ENCODE measurements around the gene RIOK1.

RIOK1 gene

DNA sequence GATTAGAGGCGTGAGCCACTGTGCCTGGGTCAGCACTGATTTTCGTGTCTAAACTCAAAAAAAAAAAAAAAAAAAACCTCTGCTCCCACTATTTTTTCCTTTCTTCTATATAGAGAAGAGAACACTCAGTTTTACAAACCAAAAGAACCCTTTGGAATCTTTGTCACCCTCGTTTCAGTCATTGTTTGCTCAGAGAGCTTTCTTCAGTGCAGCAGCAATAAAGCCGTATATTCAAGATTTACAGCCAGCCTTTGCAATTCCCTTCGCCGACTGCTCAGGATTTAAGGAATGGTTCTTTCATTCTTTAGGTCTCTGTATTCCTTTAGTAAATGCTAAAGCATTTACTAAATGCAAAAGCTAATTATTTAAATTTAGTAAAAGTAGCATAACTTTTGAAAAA lies 20.1 kb downstream of the RIOK1 start:
- no peak for DNase-seq (ENCODE audit: low spot score)

DNA sequence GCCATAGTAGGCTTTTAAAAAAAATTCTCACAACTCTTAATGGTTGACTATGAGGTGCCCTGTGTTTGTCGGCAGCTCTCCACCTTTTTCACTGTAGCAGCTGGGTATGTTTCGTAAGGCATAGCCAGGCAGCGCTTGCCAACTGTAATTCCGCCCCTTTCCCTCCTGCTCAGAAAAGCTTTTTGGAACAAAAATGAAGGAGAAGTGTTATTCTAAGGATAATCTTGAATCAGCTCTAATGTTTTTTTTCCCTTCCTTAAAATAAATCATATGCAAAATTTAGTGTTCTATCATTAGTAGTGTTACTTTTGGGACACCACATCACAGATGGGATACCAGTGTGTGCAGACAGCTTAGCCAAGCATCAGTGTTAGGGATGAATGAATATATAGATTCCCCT lies 21.2 kb downstream of the RIOK1 start:
- DNase-seq (ENCODE audit: low spot score), result no peak

DNA sequence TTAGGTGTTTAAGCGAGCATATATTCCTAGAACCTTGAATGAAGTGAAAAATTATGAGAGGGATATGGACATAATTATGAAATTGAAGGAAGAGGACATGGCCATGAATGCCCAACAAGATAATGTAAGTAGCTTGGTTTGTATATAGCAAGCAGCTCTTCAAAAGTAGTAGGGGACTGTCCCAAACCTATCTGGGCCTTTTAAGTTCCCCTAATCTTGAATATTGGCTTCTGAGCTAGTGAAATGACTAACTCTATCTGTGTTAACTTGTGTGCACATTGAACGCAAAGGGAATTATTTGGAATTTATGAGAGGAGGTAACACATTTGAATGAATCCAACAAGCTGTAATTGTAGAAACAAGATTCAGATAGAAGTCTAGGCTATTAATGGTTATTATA lies 21.7 kb downstream of the RIOK1 start:
- DNase-seq (ENCODE audit: low spot score), result no peak

DNA sequence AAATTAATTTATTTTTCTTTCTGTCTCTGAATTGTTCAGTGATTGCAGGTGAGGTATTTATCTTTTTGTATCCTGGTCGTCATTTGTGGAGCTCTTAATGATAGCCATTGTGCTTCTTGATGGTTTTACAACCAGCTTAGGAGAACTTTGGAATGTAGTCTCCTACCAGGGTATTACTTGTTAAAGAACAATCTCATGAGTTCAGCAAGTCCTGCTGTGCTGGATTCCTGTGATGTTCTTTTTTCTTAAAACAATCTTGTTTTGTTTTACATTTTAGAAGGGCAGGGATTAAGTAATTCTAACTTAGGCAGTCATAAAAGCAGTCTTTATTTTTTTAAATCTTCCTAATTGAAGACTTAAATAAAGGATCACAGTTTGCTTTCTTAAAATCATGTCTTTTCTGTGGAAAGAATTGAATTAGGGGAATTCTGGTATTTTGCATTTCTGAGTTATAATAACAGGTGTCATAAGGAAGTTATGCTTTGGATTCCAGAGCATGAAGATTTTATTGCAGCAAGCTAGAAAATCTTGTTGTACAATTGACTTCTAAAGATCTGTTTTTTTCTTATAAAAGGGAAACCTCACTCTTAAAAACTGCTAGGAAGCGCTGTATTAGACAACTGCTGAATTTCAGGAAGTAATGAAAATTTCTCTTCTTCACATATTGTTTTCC lies 23.7 kb downstream of the RIOK1 start:
- no peak for DNase-seq (ENCODE audit: low spot score)

DNA sequence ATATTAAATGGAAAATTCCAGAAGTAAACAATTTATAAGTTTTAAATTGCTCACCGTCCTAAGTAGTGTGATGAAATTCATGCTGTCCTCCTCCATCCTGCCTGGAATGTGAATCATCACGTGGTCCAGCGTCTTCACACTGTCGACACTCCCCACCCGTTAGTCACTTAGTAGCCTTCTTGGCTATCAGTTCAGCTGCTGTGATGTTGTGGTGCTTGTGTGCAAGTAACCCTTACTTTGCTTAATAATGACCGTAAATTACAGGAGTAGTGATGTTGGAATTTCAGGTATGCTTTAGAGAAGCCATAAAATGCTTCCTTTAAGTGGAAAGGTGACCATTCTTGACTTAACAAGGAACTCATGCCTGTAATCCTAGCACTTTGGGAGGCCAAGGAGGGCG lies 25.2 kb downstream of the RIOK1 start:
- DNase-seq (ENCODE audit: low spot score), result no peak

DNA sequence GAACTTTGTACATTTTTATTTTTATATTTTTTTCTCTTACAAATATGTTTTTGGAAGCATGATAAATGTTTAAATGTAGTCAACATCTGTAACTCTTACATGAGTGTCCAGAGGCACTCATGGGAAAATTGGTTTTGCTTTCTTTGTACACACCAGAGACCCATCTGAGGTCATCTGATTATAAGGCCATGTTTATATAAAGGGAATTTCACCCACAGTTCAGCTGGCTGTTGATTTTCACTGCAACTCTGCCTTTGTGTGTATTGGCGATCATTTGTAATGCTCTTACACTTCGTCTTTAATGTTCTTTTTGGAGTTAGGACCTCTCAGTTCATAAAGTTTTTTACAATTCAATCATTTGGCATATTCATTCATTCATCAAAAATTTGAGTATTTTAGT lies 28.1 kb downstream of the RIOK1 start:
- no peak for DNase-seq (ENCODE audit: low spot score)

DNA sequence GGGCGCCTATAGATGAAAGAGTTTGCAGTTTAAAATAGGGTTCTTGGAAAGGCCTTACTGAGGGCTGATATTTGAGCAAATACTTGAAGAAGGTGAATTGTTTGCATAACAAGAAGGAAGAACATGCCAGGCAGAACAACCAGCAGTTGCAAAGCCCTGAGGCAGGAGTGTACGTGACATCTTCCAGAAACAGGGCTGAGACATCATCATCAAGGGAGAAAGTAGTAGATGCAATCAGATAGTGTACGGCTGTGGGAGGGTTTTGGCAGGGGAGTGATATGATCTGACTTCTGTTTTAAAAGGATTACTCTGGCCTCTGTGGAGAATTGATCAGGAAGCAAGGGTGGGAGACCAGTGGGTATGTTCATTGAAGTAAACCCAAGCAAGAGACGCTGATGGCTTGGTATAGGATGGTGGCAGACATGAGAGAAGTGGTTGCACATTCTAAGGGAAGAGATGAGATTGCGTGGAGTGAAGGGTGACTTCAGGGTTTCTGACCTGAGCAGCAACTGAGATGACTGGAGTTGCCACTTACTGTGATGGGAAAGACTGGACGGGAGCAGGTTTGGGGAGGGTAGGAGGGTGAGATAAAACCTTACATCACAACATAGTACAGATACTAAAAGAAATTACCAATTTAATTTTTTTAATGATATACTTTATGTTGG lies 28.8 kb downstream of the RIOK1 start:
- DNase-seq (ENCODE audit: low spot score), result no peak

DNA sequence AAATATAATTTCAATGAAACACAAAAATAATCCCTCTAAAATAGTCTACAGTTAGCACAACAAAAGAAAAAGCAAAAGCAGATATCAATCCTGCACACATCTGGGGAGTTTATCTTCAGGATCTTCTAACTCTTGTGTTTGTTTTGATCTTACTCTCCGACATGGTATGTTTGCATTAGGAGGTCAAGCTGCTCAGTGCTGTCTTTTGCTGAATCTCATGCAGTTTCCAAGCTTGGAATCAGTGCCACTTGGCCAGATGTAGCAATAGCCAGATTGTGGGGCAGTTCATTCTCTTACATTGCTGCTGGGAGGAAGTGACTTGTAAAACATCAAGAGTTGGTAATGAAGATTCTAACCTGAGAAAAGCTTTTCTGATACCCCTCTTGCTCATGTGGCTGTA lies 29.5 kb downstream of the RIOK1 start:
- DNase-seq (ENCODE audit: low spot score), result no peak

DNA sequence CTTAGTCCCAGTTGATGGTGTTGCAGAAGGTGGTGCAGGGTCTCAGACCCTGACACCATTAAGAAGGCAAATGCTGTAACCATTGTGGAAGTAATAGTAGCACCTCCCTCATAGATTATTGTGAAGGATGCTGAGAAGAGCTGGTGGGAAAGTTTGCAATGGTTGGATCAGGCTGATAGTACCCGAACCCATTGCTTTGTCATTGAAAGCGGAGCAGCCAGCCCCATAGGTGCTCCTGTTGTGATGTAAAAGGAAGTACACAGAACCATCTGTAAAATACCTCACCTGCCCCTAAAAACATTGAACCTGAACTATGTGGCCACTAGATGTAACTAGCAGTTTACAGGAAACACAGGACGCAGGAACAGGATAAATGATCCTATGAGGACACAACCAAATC lies 31.5 kb downstream of the RIOK1 start:
- DNase-seq (ENCODE audit: low spot score), result no peak

DNA sequence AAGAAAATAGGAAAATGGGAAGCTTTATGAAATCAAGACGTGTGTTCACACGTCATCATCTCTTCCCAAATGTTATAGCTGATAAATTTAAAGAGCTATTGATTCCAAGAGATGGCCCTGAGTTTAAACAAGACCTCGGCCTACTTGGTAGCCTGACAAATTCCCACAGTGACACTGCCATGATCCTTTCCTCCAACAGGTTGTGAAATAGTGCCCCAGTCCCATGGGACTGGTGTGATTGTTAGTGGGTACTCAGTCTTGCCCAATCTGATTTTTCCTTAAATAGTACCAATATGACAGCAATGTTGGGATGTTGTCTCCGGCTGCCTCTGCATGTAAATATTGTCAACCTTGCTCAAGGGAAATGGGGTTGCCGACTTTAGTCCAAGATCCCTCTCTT lies 34.5 kb downstream of the RIOK1 start:
- no peak for DNase-seq (ENCODE audit: low spot score)

DNA sequence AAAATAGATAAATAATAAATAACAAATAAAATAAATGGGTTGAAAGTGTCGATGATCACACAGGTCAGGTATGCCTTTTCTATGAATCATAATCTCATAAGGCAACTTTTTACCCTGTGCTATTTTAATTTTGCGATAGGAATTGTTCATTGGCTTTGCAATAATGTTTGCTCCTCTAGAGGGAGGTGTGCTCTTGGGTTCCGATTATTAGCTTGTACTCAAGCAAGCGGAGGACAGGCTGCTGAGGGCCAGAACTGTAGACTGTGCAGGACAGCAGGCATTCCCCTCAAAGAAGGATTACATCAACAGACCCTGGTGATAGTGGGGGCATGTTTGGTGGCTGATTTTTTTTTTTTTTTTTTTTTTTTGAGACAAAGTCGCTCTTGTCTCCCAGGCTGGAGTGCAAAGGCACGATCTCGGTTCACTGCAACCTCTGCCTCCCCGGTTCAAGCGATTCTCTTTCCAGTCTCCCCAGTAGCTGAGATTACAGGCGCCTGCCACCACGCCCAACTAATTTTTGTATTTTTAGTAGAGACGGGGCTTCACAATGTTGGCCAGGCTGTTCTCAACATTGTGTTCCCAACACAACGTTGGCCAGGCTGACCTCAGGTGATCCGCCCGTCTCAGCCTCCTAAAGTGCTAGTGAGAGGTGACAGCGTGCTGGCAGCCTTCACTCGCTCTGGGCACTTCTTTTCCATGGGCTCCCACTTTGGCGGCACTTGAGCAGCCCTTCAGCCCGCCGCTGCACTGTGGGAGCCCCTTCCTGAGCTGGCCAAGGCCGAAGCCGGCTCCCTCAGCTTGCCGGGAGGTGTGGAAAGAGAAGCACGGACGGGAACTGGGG lies 35.6 kb downstream of the RIOK1 start:
- no peak for DNase-seq (ENCODE audit: low spot score)

DNA sequence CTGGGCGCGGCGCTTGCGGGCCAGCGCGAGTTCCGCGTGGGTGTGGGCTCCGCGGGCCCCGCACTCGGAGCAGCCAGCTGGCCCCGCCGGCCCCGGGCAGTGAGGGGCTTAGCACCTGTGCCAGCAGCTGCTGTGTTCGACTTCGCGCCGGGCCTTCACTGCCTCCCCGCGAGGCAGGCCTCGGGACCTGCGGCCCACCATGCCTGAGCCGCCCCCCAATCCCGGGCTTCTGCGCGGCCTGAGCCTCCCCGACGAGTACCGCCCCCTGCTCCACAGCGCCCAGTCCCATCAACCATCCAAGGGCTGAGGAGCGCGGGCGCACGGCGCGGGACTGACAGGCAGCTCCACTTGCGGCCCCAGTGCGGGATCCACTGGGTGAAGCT lies 36.2 kb downstream of the RIOK1 start:
- no peak for DNase-seq (ENCODE audit: low spot score)

DNA sequence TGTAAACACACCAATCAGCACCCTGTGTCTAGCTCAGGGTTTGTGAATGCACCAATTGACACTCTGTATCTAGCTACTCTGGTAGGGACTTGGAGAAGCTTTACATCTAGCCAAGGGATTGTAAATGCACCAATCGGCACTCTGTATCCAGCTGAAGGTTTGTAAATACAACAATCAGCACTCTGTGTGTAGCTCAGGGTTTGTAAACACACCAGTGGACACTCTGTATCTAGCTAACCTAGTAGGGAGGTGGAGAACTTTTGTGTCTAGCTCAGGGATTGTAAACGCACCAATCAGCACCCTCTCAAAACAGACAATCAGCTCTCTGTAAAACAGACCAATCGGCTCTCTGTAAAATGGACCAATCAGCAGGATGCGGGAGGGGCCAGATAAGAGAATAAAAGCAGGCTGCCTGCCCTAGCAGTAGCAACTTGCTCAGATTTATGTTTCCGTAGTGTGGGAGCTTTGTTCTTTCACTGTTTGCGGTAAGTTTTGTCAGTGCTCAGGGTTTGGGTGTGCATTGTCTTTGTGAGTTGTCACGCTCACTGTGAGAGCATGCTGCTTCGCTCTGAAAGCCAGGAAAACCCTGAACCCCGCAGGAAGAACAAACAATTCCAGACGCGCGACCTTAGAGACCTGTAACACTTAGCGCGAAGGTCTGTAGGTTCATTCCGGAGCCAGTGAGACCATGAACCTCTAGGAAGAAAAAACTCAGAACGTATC lies 37.0 kb downstream of the RIOK1 start:
- no peak for DNase-seq (ENCODE audit: low spot score)

DNA sequence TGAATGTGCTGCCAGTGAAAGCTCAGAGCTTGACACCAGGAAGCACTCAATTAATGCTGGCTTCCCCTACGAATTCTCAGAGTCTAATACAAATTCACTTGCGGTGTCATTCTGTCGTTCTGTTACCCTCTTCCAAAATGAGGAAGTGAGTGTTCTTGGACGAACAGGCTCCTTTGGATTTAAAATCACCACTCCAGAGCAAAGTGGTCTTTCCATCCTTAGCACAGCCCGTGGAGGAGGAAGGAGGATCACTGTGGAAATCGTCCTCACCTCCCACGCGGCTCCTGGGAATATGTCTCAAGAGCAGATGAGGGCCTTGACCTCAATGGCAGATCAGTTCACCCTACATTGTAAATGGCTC lies 41.7 kb downstream of the RIOK1 start:
- DNase-seq (ENCODE audit: low spot score), result no peak

DNA sequence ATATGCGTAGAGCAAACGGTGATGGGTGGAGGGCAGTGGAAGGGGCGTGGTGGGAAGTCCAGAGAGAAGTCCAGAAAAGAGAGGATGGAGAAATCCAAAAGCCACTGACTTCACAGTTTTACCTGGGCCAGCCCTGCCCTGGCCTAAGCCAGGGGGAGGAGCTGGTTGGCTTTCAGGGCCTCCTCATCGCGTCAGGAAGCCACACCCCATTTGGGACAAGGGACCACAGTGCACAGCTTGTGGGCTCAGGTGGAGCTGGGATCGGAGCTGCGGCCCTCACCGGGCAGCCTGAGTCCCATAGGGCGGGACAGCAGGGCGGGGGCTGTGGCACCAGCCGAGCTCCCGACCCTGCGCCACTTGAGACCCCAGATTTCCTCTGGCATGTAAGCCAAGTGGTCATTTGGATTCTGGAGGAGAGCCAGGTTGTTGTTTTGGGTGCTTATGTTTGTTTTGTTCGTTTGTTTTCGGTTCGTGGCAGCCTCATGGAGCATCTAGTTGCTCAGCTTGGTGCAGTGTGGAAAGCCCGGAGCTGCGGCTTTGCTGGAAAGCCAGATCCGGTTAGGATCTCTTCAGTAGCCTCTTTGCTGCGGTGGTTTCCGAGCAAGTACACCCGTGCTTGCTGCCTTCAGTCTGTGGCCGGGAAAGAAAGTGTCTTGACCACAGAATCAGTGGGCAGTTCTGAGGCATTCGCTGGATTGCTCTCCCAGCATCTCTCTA lies 42.2 kb downstream of the RIOK1 start:
- DNase-seq (ENCODE audit: low spot score), result no peak

DNA sequence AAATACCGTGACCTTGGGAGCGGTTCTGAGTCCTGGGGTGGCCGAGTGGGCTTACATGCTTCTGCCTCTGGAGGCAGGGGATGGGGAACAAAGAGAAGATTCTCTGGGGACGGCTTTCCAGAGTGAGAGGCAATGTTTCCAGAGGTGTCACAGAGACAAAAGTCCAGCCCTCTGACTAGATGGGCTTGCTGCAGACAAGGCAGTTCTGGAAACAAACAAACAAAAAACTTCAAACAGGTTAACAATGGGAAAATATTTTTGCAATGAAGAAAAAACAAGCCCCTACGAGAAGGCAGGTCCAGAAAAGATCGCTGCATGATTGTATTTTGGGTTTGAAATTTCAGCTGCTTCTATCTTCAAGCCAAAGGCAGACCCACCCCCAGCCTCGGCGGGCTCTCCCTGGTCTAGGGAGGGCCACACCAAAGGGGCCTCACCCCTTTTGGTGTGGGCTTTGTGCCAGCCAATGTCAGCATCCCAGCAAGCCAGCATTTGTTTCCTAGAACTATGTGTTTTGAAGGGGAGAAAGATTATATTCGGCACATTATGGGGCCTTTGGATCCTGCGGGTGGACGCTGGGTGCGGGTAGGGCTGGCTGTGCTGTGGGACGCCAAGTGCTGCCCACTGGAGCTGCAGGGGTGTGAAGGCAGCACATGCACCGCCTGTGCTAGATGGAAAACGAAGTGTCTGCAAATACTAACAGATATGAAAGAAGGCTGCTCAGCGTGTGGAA lies 42.9 kb downstream of the RIOK1 start:
- DNase-seq (ENCODE audit: low spot score), result no peak

DNA sequence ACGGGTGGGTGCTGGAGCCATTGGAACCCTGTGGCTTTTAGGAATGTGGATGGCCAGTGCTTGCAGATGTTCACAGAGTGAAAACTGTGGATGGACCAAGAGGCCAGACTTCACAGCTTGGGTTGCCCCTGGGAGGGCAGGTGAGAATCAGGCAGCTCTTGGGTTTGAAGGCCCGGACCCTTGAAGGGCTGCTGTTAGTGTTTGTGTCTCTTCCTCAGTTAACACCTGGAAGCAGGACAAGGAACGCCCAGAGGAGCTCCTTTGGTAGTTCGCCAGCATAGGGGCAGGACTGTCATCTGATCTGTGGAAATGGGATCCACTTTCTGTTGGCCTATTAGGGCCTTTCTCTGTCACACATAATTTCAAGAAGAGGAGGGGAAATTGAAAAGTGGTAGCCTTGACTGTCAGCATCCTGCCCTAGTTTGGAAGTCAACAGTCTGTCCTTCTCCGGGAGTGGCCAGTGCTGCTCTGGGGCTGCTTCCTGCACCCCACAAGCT lies 43.6 kb downstream of the RIOK1 start:
- DNase-seq (ENCODE audit: low spot score), result no peak

DNA sequence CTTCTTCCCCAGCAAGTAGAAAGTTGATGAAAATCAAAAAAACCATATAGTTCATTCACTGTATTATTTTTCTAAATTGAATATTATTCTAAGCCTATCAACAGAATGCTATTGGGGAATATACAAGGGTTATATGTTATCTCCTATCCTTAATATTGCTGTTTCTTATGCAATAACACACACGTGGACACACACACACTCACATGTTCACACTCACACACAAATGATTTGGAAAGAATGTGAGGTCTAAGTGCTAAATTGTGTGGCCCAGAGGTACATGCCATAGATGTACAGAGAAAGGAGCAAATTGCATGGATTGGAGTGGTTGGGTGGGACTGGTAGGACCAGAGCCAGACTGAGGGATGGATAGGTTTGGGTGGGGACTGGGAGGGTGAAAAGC lies 45.1 kb downstream of the RIOK1 start:
- no peak for DNase-seq (ENCODE audit: low spot score)

DNA sequence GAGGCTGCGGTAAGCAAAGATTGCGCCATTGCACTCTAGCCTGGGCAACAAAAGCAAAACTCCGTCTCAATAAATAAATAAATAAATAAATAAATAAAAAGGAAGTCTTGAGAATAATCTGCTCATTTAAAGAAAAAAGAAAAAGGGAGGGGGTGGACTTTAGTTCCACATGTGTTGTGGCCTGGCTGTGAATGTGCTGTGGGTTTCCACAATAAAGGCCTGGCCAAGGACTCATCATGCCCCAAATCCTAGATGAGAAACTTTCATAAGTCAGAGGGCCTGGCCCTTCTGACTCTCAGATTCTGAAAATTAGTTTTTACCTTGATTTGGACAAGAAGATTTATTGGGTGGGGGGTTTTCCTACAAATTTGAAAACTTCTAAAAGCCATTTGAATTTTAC lies 48.4 kb downstream of the RIOK1 start:
- no peak for DNase-seq (ENCODE audit: low spot score)

DNA sequence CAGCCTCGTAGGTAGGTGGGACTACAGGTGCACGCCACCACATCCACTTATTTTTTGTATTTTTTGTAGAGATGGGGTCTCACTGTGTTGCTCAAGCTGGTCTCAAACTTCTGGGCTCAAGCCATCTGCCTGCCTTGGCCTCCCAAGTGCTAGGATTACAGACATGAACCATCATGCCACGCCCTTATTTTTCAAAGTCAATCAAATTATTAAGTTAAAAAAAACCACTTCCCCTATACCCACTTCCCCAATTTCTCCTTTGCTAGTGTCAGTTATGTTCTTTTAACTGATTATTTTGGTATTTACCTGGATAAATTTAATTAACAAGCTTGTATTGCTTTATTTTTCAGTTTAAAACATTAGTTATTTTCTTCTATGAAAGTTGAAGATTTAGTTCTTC lies 49.6 kb downstream of the RIOK1 start:
- no peak for DNase-seq (ENCODE audit: low spot score)

DNA sequence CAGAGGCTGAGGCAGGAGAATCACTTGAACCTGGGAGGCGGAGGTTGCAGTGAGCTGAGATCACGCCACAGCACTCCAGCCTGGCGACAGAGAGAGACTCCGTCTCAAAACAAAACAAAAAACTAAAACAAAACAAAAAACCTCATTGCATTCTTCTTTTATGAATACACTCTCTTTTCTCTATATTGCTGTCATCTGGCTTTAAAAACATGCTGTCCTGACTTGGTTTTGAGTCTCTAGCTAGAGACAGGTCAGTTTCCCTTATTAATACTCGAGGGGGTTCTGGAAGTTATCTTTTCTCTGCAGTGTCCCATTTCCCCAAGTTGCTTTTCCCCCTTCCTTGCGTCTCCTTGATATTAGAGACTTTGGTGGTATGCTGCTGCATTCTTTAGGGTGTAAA lies 50.9 kb downstream of the RIOK1 start:
- no peak for DNase-seq (ENCODE audit: low spot score)
